Measurements from ENCODE around the gene PSMC2. TPM values are rescaled to one million over a fixed set of nuclear protein-coding genes. Genes with fewer than 3 reads are reported as not detected.
A peak's percentile ranks its signal among the peaks of the same experiment; 100 is the strongest.

PSMC2 gene
- 372 and 400 TPM in 2 replicates for total RNA-seq (2014; rRNA removed; shearing (Covaris generic))

- DNase-seq (ENCODE audit: low read depth), result peak; percentile 93
These were observed at the start of gene PSMC2 for GRCh38 chr7:103347507-103348267. TSS of gene PSMC2 (plus strand) at chr7:103347643. CDS start at chr7:103347712, 69 bp downstream.

GRCh38 chr7:103297837-103298179 is 49.6 kb upstream of the PSMC2 start:
- DNase-seq (ENCODE audit: low read depth), result no peak

DNA sequence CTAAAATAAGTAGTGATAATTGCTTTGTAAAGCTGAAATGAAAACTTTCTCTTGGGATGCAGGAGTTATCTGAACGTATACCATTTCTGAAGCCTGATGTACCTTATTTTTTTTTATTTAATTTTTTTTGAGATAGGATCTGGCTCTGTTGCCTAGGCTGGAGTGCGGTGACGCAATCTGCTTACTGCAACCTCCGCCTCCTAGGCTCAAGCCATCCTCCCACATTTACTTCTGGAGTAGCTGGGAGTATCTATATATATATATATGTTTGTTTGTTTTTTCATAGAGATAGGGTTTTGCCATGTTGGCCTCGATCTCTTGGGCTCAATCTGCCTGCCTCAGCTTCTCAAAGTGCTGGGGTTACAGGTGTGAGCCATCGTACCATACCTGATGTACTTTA is 47.8 kb upstream of the PSMC2 start:
- no peak for DNase-seq (ENCODE audit: low read depth)

DNA sequence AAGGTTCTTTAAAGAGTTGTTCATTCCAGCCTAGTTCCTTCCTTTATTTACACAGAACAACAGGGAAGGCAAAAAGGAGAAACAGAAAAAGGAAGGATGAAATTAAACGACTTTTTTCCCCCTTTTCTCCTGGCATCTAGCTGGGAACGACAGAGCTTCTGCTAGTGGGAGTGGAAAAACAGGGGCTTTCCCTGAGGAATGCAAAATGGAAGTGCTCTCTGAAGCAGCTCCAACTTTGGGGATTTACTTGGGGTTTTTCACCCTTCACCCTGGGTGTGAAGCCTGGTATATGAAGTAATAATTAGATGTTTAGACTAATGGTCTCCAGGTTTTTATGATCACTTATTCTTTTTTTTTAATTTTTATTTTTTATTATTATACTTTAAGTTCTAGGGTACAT is 46.0 kb upstream of the PSMC2 start:
- DNase-seq (ENCODE audit: low read depth), result no peak

GRCh38 chr7:103307503-103308231 is 39.8 kb upstream of the PSMC2 start:
- no peak for DNase-seq (ENCODE audit: low read depth)

DNA sequence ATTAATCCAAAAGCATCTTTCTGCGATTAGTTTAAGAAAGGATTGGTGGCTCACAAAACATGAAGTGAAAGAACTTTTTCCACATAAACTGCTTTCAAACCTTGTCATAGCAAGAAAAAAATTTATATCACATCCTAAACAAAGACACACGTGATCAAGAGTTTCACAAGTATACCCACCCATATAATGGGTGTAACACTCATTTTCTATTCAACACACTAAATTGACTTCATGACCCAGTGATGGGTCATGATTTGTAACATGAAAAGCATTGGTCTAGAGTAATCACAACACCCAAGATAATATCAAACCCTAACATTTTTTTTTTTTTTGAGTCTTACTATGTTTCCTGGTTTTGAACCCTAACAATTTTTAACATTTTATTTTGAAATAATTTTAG is 32.6 kb upstream of the PSMC2 start:
- no peak for DNase-seq (ENCODE audit: low read depth)

- no peak for DNase-seq (ENCODE audit: low read depth)
These were observed 31.0 kb upstream of the PSMC2 start for GRCh38 chr7:103316380-103316941.

- no peak for DNase-seq (ENCODE audit: low read depth)
These were observed 30.4 kb upstream of the PSMC2 start for GRCh38 chr7:103317009-103317408.

DNA sequence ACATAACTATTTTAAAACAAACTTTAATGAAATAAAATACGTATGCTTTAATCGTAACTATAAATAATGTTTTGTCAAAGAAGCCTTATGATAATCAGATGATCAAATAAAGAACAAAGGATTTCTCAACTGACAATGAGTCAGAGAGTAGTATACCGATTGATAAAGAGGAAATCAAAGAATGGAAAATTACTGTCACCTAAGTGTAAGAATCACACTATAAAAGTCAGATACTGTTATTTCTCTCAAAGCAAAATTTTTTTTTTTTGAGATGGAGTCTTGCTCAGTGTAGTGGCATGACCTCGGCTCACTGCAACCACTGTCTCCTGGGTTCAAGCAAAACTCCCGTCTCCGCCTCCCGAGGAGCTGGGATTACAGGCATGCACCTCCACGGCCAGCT is 21.7 kb upstream of the PSMC2 start:
- no peak for DNase-seq (ENCODE audit: low read depth)

- DNase-seq (ENCODE audit: low read depth), result no peak
These were observed 10.7 kb upstream of the PSMC2 start for GRCh38 chr7:103336761-103337160.

- no peak for DNase-seq (ENCODE audit: low read depth)
These were observed 8.6 kb upstream of the PSMC2 start for GRCh38 chr7:103338864-103339263.

DNA sequence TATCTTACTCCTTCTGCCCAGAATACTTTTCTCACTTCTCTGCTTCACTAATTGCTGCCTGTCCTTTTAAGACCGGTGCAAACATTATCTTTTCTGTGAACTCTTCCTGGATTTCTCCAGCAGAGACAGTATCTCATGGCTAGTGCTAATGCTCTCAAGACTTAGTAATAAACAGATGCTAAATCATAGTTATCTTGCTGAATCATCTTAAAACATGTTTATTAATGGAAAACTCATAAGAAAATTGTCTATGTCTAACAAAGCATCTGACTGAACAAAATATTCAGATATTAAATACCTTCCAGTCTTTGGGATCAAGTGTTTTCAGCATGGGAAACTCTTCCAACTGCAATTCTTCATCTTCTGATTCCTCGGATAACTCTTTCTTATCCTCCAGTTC is 6.0 kb upstream of the PSMC2 start:
- DNase-seq (ENCODE audit: low read depth), result no peak

DNA sequence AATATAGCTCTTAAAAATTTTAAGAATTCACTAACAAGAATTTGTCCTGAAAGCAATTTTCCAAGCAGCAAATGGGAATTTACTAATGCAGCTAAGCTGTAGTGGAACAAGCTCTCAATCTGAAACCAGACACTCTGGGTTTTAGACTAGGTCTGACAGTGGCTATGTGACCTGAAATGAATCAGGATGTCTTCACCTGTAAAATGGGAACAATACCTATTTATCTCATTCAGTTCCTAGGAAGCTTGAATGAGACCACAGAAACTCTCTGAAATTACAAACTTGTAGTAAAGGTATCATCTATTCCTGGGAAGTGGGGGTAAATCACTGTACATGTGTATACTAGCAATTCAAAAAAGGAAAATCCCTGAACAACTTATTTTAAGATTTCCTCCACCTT is 4.1 kb upstream of the PSMC2 start:
- DNase-seq (ENCODE audit: low read depth), result no peak

DNA sequence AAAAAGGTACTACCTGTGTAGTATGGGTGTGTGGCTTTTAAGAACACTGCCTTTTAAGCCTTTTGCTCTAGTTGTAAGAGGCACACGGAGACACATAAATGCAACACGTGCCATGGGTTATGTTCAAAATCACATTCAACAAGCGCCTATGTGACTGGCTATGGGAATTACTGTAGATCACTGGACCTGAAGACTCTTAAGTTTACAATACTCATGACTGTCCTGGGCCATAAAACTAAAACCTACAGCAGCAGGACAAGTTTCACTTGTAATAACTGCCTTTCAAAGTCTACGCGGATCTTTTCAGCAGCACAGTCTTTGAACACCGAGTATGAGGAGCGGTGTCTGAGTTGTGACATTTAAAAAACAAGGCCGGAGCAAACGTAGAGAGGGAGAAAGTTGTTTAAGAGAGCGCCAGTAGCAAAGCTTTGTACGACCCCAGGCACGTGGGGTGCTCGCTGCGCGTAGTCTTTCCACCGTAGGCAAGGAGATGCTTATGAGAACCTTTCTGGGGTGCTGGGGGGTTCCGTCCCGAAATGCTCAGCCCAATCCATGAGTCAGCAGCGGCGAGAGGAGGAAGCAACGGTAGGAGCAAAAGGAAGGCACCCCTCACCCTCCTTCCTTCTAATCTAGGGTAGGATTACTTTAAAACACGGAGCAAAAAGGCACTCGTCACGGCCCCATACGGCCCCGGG is 3.5 kb upstream of the PSMC2 start:
- DNase-seq (ENCODE audit: low read depth), result peak; percentile 31

DNA sequence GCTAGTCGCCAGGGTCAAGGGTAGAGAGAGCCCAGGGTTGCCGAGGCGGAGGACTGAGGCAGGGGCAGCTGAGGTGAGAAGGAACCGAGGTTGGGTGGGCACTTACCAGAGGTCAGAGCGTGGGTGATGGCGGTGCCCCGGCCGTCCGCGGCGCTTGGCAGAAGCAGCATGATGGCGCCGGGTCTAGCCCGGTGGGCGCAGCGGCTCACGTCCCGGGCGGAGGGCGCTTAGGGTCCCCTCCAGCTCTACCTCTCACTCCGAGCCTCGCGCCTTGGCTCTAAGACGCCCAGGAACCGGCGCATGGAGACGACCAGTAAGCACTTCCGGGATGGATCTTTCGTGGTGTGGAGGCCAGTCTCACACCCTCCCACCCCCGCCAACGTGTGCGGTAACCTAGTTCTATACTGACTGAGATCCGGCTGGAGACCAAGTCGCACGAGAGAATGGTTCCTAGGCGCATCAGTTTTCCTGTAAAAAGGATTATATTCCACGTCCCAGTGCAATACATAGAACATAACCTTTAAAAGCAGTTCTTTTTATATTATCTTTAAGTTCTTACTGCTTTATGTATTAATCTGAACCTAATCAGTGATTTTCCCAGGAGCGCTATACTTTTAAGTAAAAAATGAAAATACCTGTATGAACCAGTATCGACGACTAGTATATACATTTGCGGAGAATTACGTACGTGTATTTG is 2.8 kb upstream of the PSMC2 start, which contains the start of gene DNAJC2:
Gene DNAJC2 (minus strand): TSS at position 315 of the 697 bp plus-strand sequence. CDS start 145 bp downstream, at position 170.
- peak; percentile 94 for DNase-seq (ENCODE audit: low read depth)

DNA sequence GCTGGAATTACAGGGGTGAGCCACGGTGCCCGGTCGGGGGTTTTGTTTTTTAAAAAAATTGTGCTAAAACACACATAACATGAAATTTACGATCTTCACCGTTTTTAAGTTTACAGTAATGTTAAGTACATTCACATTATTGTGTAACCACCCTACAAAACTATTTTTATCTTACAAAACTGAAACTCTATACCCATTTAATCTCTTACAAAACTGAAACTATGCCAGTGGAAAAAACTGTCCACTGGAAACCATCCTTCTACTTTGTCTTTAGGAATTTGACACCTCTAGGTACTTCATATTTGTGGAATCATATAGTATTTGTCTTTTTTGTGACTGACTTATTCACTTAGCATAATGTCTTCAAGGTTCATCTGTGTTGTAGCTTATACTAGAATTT is 1.0 kb upstream of the PSMC2 start:
- peak; percentile 7 for DNase-seq (ENCODE audit: low read depth)

GRCh38 chr7:103348452-103348851 is 1.0 kb downstream of the PSMC2 start:
- DNase-seq (ENCODE audit: low read depth), result no peak

DNA sequence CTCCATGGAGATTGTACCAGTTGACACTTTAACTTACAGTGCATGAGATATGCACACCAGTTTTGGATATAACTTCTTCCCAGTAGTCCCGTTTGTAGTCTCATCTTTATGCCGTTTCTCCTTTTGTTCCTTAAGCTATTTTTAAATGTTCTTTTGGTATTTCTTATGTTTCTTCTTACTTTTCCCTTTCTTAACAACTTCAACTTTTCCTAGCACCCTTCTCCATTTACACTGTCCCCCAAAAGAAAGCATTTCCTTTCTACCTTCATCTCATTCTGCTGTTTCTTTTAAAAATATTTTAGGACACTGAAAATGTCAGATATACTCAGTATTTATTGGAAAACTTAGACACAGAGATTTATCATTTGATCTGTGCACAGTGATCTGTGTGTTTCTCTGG is 1.5 kb downstream of the PSMC2 start:
- no peak for DNase-seq (ENCODE audit: low read depth)

- no peak for DNase-seq (ENCODE audit: low read depth)
These were observed 2.4 kb downstream of the PSMC2 start for GRCh38 chr7:103349805-103350204.

GRCh38 chr7:103369432-103369831 is 22.0 kb downstream of the PSMC2 start:
- DNase-seq (ENCODE audit: low read depth), result no peak

- DNase-seq (ENCODE audit: low read depth), result no peak
These were observed 26.6 kb downstream of the PSMC2 start for GRCh38 chr7:103373866-103374643.
